ENCODE data around the gene LY6G5C. TPM values are rescaled to one million over a fixed set of nuclear protein-coding genes. Genes with fewer than 3 reads are reported as not detected.

LY6G5C gene
- total RNA-seq, 1 donor from 2014 or later, result 4.9 TPM

- H3K27me3 Mint-ChIP-seq, result no peaks in the 10 kb centered on the region
- H3K36me3 Mint-ChIP-seq (ENCODE audit: low read depth), result peaks cover 45% of the 10 kb centered on the region
- H3K4me3 Mint-ChIP-seq, result no peak overlapping the region
- no peak for DNase-seq
- intact Hi-C loops (cut with micrococcal nuclease), result no loop called here
- peaks cover 4% of the 10 kb centered on the region for H3K4me1 Mint-ChIP-seq
- no peaks in the 10 kb centered on the region for H3K9me3 Mint-ChIP-seq
- H3K27ac Mint-ChIP-seq, result peak overlapping the region; percentile 51
Measured at GRCh38 chr6:31691078-31691463, 10.2 kb upstream of the LY6G5C start.

- no peak overlapping the region for H3K4me3 Mint-ChIP-seq
- H3K27ac Mint-ChIP-seq, result peak overlapping the region; percentile 3
- H3K4me1 Mint-ChIP-seq, result peaks cover 4% of the 10 kb centered on the region
- H3K9me3 Mint-ChIP-seq, result no peaks in the 10 kb centered on the region
- H3K36me3 Mint-ChIP-seq (ENCODE audit: low read depth), result peaks cover 46% of the 10 kb centered on the region
- no peak for DNase-seq
- intact Hi-C loops (cut with micrococcal nuclease), result no loop called here
- H3K27me3 Mint-ChIP-seq, result no peaks in the 10 kb centered on the region
Measured at GRCh38 chr6:31690231-31691077, 9.6 kb upstream of the LY6G5C start.

DNA sequence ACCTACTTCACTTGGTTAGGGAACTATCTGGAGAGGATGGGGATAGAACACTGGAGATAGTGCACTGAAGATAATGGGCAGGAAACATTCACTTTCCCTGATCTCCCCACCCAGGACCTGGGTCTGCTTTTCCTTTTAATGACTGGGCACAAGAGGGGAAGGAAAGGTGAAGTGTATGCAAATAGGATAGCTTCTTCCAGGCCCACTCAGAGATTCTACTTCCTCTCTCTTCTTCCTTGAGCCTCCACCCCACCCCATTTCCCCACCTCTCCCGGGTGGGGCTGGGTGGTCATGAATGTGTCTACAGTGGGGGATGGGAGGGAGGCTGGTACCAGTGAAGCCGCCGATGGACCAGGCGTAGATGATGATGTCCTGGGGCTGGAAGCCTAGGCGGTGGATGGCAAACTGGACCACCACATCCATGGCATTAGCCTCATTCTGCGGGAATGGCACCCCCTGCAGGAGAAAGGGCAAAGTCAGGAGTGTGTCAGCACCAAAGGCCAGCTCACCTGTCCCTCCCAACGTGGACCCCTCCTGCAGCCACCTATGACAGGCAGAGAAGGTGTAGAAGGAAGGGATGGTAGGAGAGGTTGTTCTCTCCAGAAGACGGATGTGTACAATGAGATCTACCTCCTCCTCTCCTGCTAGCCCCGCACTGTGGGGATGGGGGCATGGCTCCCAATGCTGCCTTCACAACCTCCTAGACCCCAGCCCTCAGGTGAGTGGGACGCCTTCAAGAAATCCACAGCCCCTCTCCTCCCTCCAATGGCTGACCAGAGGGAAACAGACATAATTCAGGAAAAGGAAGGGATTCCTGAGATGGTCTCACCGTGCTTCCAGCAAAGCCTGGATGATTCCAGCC lies 8.6 kb upstream of the LY6G5C start:
- Mint-ChIP-seq H3K36me3 (ENCODE audit: low read depth) (peaks cover 47% of the 10 kb centered on the region), H3K27me3 (no peaks in the 10 kb centered on the region), H3K4me3 (no peak overlapping the region), H3K4me1 (peaks cover 4% of the 10 kb centered on the region), H3K27ac (peak overlapping the region; percentile 48), H3K9me3 (no peaks in the 10 kb centered on the region)
- DNase-seq, result peak; percentile 69
- intact Hi-C loops (cut with micrococcal nuclease), result no loop called here

GRCh38 chr6:31687860-31688693 lies 7.2 kb upstream of the LY6G5C start:
- Mint-ChIP-seq H3K4me3 (no peak overlapping the region), H3K27ac (no peak overlapping the region), H3K27me3 (no peaks in the 10 kb centered on the region), H3K9me3 (no peaks in the 10 kb centered on the region), H3K36me3 (ENCODE audit: low read depth) (peaks cover 42% of the 10 kb centered on the region), H3K4me1 (peaks cover 4% of the 10 kb centered on the region)
- intact Hi-C loops (cut with micrococcal nuclease), result no loop called here
- no peak for DNase-seq

GRCh38 chr6:31687321-31687720 lies 6.5 kb upstream of the LY6G5C start:
- no peak overlapping the region for H3K4me3 Mint-ChIP-seq

DNA sequence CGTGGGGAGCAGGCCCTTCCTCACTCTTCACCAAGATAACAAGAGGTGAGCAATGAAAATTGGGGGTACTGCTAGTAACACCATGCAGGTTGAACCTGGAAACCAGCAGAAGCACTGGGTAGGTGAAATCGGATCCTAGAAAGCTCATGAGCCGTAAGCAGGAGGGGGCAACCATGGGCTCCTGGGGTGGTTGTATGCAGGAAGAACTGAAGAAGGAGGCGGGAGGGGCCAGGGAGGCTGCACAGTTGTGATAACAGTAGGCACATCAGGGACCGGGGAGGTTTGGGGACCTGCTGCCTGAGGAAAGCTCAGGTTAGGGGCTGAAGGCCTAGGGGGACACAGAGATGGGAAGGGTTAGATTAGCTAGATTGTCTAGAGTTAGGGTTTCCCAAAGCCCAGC lies 5.6 kb upstream of the LY6G5C start:
- H3K27me3 Mint-ChIP-seq, result no peaks in the 10 kb centered on the region
- H3K4me1 Mint-ChIP-seq, result peaks cover 6% of the 10 kb centered on the region
- H3K4me3 Mint-ChIP-seq, result no peak overlapping the region
- H3K9me3 Mint-ChIP-seq, result no peaks in the 10 kb centered on the region
- intact Hi-C loops (cut with micrococcal nuclease), result no loop called here
- DNase-seq, result no peak
- peaks cover 35% of the 10 kb centered on the region for H3K36me3 Mint-ChIP-seq (ENCODE audit: low read depth)
- H3K27ac Mint-ChIP-seq, result peak overlapping the region; percentile 4

More at GRCh38 chr6:31687321-31687720, 6.5 kb upstream of the LY6G5C start:
- H3K9me3 Mint-ChIP-seq, result no peaks in the 10 kb centered on the region
- H3K4me1 Mint-ChIP-seq, result peaks cover 4% of the 10 kb centered on the region
- H3K27ac Mint-ChIP-seq, result no peak overlapping the region
- no peaks in the 10 kb centered on the region for H3K27me3 Mint-ChIP-seq
- intact Hi-C loops (cut with micrococcal nuclease), result no loop called here
- H3K36me3 Mint-ChIP-seq (ENCODE audit: low read depth), result peaks cover 37% of the 10 kb centered on the region
- no peak for DNase-seq

DNA sequence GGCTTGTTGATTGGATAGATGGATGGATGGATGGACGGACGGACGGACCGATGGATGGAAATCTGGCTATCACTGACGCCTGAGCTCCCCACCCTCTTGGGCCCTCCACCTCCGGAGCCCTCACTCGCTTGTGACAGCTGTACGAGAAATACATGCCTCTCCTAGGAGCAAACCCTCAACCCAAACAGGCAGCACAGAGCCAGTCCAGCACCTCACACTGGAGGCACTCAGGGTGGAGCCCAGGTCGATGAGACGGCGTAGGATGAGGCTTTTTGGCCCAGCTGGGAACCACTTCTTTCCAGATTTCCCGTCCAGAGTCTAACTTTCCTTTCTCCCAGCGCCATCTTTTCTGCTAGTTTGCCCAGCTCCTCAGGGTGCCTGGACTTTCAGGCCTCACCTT lies 2.7 kb upstream of the LY6G5C start:
- Mint-ChIP-seq H3K27me3 (no peaks in the 10 kb centered on the region), H3K9me3 (no peaks in the 10 kb centered on the region)
- intact Hi-C loops (cut with micrococcal nuclease), result no loop called here

GRCh38 chr6:31681135-31681671 lies 336 bp upstream of the LY6G5C start:
- H3K4me3 Mint-ChIP-seq, result peak overlapping the region; percentile 83
- peaks cover 25% of the 10 kb centered on the region for H3K4me1 Mint-ChIP-seq
- no peaks in the 10 kb centered on the region for H3K27me3 Mint-ChIP-seq
- H3K27ac Mint-ChIP-seq, result peak overlapping the region; percentile 82
- H3K9me3 Mint-ChIP-seq, result no peaks in the 10 kb centered on the region
- H3K36me3 Mint-ChIP-seq (ENCODE audit: low read depth), result peaks cover 5% of the 10 kb centered on the region
- intact Hi-C loops (cut with micrococcal nuclease), result loop anchor here (2.0 kb wide), 2 partner anchors 22 to 58 kb away; partner anchors contain the start of gene ABHD16A
- peak; percentile 82 for DNase-seq

More for the DNA sequence above, 2.7 kb upstream of the LY6G5C start:
- peaks cover 22% of the 10 kb centered on the region for H3K4me1 Mint-ChIP-seq
- DNase-seq, result no peak
- no peak overlapping the region for H3K27ac Mint-ChIP-seq
- no peak overlapping the region for H3K4me3 Mint-ChIP-seq
- peaks cover 20% of the 10 kb centered on the region for H3K36me3 Mint-ChIP-seq (ENCODE audit: low read depth)

GRCh38 chr6:31677955-31678354 lies 2.9 kb downstream of the LY6G5C start:
- H3K27ac Mint-ChIP-seq, result no peak overlapping the region

DNA sequence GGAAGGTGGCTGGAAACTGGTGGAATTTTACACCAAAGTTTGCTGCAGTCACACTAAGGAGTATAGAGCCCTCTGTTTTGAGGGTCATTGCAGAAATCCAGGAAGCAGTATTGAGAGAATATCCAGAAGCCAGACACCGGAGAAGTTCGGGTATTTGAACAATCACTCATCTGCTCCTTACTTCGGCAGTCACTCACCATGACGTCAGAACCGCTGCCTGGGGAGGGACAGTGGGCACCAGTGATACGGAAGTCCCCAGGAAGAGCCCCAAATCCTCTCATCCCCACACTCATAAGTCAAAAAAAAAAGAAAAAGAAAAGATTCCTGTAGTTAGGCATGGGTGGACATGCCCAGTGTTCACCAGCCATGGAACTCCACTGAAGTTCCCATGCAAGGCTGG lies 4.0 kb downstream of the LY6G5C start:
- H3K4me1 Mint-ChIP-seq, result peaks cover 25% of the 10 kb centered on the region
- intact Hi-C loops (cut with micrococcal nuclease), result no loop called here
- H3K36me3 Mint-ChIP-seq (ENCODE audit: low read depth), result peaks cover 15% of the 10 kb centered on the region
- no peak overlapping the region for H3K27ac Mint-ChIP-seq
- no peak for DNase-seq
- no peak overlapping the region for H3K4me3 Mint-ChIP-seq
- H3K9me3 Mint-ChIP-seq, result no peaks in the 10 kb centered on the region
- no peaks in the 10 kb centered on the region for H3K27me3 Mint-ChIP-seq

More at GRCh38 chr6:31677955-31678354, 2.9 kb downstream of the LY6G5C start:
- no peaks in the 10 kb centered on the region for H3K27me3 Mint-ChIP-seq
- peaks cover 6% of the 10 kb centered on the region for H3K36me3 Mint-ChIP-seq (ENCODE audit: low read depth)
- no peak for DNase-seq
- no peak overlapping the region for H3K4me3 Mint-ChIP-seq
- peaks cover 25% of the 10 kb centered on the region for H3K4me1 Mint-ChIP-seq
- intact Hi-C loops (cut with micrococcal nuclease), result no loop called here
- no peaks in the 10 kb centered on the region for H3K9me3 Mint-ChIP-seq

- Mint-ChIP-seq H3K4me3 (no peak overlapping the region), H3K27ac (no peak overlapping the region)
Measured at GRCh38 chr6:31676322-31676903, 4.5 kb downstream of the LY6G5C start.

GRCh38 chr6:31669676-31670075 lies 11.2 kb downstream of the LY6G5C start, which contains the start of gene LY6G5B:
Gene LY6G5B, plus strand, starts transcription at chr6:31669976. Its CDS starts 975 bp downstream, at chr6:31670951.
- no peaks in the 10 kb centered on the region for H3K9me3 Mint-ChIP-seq
- intact Hi-C loops (cut with micrococcal nuclease), result loop anchor here (10.0 kb wide), 1 partner anchor 1185 kb away; the partner anchor contains the start of genes PSMB9 and TAP1
- no peak within 1 kb of the TSS for H3K4me3 Mint-ChIP-seq
- peaks cover 73% of the 10 kb centered on the region for H3K36me3 Mint-ChIP-seq (ENCODE audit: low read depth)
- DNase-seq, result no peak
- H3K27ac Mint-ChIP-seq, result no peak within 1 kb of the TSS
- H3K4me1 Mint-ChIP-seq, result peaks cover 30% of the 10 kb centered on the region
- H3K27me3 Mint-ChIP-seq, result no peaks in the 10 kb centered on the region

More at GRCh38 chr6:31676322-31676903, 4.5 kb downstream of the LY6G5C start:
- no peak for DNase-seq
- H3K36me3 Mint-ChIP-seq (ENCODE audit: low read depth), result peaks cover 20% of the 10 kb centered on the region
- intact Hi-C loops (cut with micrococcal nuclease), result no loop called here
- H3K27me3 Mint-ChIP-seq, result no peaks in the 10 kb centered on the region
- no peaks in the 10 kb centered on the region for H3K9me3 Mint-ChIP-seq
- H3K4me1 Mint-ChIP-seq, result peaks cover 22% of the 10 kb centered on the region

All from activated CD4-positive, alpha-beta T cell treated with anti-CD3 and anti-CD28 coated beads, Interleukin-2, amount 10 ng/mL, durations not matched to agents 24 days and 14 days (primary cell).